ENCODE results near the gene MTMR2.

DNA sequence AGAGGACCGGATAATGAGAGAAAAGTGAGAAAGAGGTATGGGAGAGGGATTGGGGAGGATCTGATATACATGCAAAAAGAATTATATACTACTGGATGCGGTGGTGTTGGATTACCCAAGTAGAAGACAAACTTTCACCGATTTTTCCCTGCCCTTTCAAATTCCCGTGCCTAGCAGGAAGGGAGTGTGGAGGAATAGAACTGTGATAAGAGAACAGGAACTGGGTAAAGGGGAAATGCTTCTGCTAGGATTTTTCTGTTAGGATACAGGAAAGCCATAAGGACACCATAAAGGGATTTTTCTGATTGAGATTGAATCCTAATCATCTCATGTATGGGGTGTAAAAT lies 480 bp upstream of the MTMR2 start:
- TF ChIP-seq YY1 (IDR thresholded peaks at IDR 0.05; ENCODE audit: insufficient read depth, insufficient read length) = no peak
- TF ChIP-seq SUZ12 (IDR thresholded peaks at IDR 0.05; ENCODE audit: extremely low read depth, insufficient read depth, insufficient read length) = no peak
